Measurements from ENCODE around the gene MBLAC2. TPM values are rescaled to one million over a fixed set of nuclear protein-coding genes. Genes with fewer than 3 reads are reported as not detected.

MBLAC2 gene
- total RNA-seq, 2 experiments from 2014 or later = 3.9 to 4.1 TPM

DNA sequence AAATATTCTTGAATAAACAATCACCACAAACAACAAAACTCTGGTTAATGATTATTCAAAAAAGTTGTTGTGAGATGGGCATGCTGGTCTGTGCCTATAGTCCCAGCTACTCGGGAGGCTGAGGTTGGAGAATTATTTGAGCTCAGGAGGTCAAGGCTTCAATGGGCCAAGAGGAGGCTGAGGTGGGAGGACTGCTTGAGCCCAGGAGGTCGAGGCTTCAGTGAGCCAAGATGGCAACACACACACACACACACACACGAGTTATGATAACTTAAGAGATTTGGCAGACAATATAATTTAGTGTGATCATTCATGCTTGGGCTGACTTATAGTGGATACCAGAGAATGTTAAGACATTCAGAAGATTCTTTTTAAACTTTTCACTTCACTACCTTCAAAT, 39.9 kb upstream of the MBLAC2 start:
- Histone ChIP-seq H3K9me3 (ENCODE audit: control insufficient read depth in 1 of 2, insufficient read depth in 1 of 2, low read length in 2 of 2) (no peaks in the 10 kb centered on the region), H3K27ac (ENCODE audit: low read depth in 1 of 2, low read length in 2 of 2) (no peak overlapping the region), H3K36me3 (ENCODE audit: insufficient read depth, low read length) (peaks cover 11% of the 10 kb centered on the region), H3K4me1 (ENCODE audit: insufficient read depth, low read length) (no peaks in the 10 kb centered on the region), H3K4me3 (ENCODE audit: low read length) (no peak overlapping the region), H3K27me3 (ENCODE audit: control insufficient read depth in 1 of 2, insufficient read depth in 2 of 2, low read length in 2 of 2) (no peaks in the 10 kb centered on the region)
- Mint-ChIP-seq H3K27ac (no peak overlapping the region), H3K9me3 (no peaks in the 10 kb centered on the region), H3K36me3 (ENCODE audit: low read depth) (peaks cover 25% of the 10 kb centered on the region), H3K27me3 (no peaks in the 10 kb centered on the region), H3K4me1 (ENCODE audit: low read depth) (peaks cover 8% of the 10 kb centered on the region), H3K4me3 (no peak overlapping the region)
- no peak for DNase-seq
- ChIA-PET CTCF (no interaction called here), POLR2A (interaction anchor here (0.7 kb wide), 1 partner anchor 12 kb away, joined by 3 read pairs; no protein-coding TSS in a partner anchor)
- no peak for TF ChIP-seq CTCF (IDR thresholded peaks at IDR 0.05)
- no peak for ATAC-seq (ENCODE audit: poor library complexity)
- intact Hi-C loops (cut with DNase I, micrococcal nuclease) = no loop called here

DNA sequence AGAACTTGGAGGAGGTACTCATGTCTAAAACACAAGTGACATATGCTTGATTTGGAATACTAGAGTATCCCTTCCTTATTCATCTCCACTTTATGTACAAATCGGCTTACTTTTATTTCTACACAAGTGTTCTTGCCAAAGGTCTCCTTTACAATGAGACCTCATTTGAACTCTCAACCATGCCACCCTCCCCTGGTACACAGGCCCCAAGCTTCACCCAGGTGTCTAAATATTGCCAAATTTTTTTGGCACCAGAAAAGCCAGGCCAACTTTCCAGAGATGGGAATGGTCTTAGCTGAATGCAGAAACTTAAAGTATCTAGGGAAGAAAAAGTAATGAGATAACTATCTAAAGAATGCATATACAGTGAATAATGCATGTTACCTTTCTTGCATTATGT, 35.9 kb upstream of the MBLAC2 start:
- no peaks in the 10 kb centered on the region for H3K27me3 ChIP-seq (ENCODE audit: control insufficient read depth in 1 of 2, insufficient read depth in 2 of 2, low read length in 2 of 2)
- ChIA-PET CTCF (no interaction called here), POLR2A (no interaction called here)
- peaks cover 6% of the 10 kb centered on the region for H3K36me3 Mint-ChIP-seq (ENCODE audit: low read depth)
- H3K4me1 ChIP-seq (ENCODE audit: insufficient read depth, low read length) = no peaks in the 10 kb centered on the region
- TF ChIP-seq CTCF (IDR thresholded peaks at IDR 0.05) = no peak
- H3K27ac Mint-ChIP-seq = no peak overlapping the region
- H3K27me3 Mint-ChIP-seq = no peaks in the 10 kb centered on the region
- no peaks in the 10 kb centered on the region for H3K4me1 Mint-ChIP-seq (ENCODE audit: low read depth)
- intact Hi-C loops (cut with DNase I, micrococcal nuclease) = no loop called here
- H3K4me3 ChIP-seq (ENCODE audit: low read length) = no peak overlapping the region
- no peaks in the 10 kb centered on the region for H3K9me3 Mint-ChIP-seq
- no peak overlapping the region for H3K27ac ChIP-seq (ENCODE audit: low read depth in 1 of 2, low read length in 2 of 2)
- no peak overlapping the region for H3K4me3 Mint-ChIP-seq
- no peaks in the 10 kb centered on the region for H3K9me3 ChIP-seq (ENCODE audit: control insufficient read depth in 1 of 2, insufficient read depth in 1 of 2, low read length in 2 of 2)
- no peaks in the 10 kb centered on the region for H3K36me3 ChIP-seq (ENCODE audit: insufficient read depth, low read length)
- no peak for DNase-seq
- no peak for ATAC-seq (ENCODE audit: poor library complexity)

DNA sequence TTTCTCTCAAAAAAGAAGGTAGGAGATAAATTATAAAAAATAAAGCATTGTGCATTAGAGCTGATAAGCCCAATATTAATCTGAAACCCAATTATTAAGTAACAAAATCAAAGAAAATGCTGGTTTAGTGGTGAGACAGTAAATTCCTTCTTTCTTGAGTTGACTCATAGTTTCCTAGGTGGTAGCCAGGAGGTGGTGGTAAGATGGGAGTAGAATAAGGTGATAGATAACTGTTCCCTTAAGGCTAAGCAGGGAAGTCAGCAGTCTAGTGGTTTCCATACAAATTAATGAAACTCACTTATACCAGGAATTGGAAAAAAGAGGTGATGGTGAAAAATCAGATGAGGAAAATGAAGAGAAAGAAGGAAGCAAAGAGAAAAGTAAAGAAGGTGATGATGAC, 31.6 kb upstream of the MBLAC2 start:
- Histone ChIP-seq H3K4me3 (ENCODE audit: low read length) (no peak overlapping the region), H3K27ac (ENCODE audit: low read depth in 1 of 2, low read length in 2 of 2) (no peak overlapping the region), H3K36me3 (ENCODE audit: insufficient read depth, low read length) (no peaks in the 10 kb centered on the region), H3K9me3 (ENCODE audit: control insufficient read depth in 1 of 2, insufficient read depth in 1 of 2, low read length in 2 of 2) (no peaks in the 10 kb centered on the region), H3K4me1 (ENCODE audit: insufficient read depth, low read length) (no peaks in the 10 kb centered on the region), H3K27me3 (ENCODE audit: control insufficient read depth in 1 of 2, insufficient read depth in 2 of 2, low read length in 2 of 2) (no peaks in the 10 kb centered on the region)
- ChIA-PET CTCF (no interaction called here), POLR2A (no interaction called here)
- DNase-seq (no peak), ATAC-seq (ENCODE audit: poor library complexity) (no peak)
- no peak overlapping the region for H3K4me3 Mint-ChIP-seq
- H3K36me3 Mint-ChIP-seq (ENCODE audit: low read depth) = no peaks in the 10 kb centered on the region
- intact Hi-C loops (cut with DNase I, micrococcal nuclease) = no loop called here
- no peaks in the 10 kb centered on the region for H3K4me1 Mint-ChIP-seq (ENCODE audit: low read depth)
- no peak overlapping the region for H3K27ac Mint-ChIP-seq
- H3K27me3 Mint-ChIP-seq = no peaks in the 10 kb centered on the region
- no peak for TF ChIP-seq CTCF (IDR thresholded peaks at IDR 0.05)
- H3K9me3 Mint-ChIP-seq = no peaks in the 10 kb centered on the region
